NB4 (cell line): ENCODE results near the gene SEMA5A.

Experiments
- DNase-seq: peaks from one replicate; pipeline ENCODE4 v3.0.0; 2010; ENCODE audit warnings: low read depth
- H3K4me3 ChIP-seq: one replicate; pipeline ENCODE4 v1.5.1; 2011; ENCODE audit warnings: mild to moderate bottlenecking, low read depth, low read length, moderate library complexity
- CTCF ChIP-seq: IDR thresholded peaks from one replicate; pipeline ENCODE4 v1.5.1; 2012; ENCODE audit warnings: low read depth, low read length
- MAX ChIP-seq: IDR thresholded peaks from 2 replicates; pipeline ENCODE4 v1.6.1; 2011; ENCODE audit warnings: low read depth, low read length
- MYC ChIP-seq: IDR thresholded peaks from 2 replicates; pipeline ENCODE4 v1.6.1; 2011; ENCODE audit warnings: low read depth, low read length
- POLR2A ChIP-seq: IDR thresholded peaks from 2 replicates; pipeline ENCODE4 v1.6.1; 2011; ENCODE audit warnings: mild to moderate bottlenecking; ENCODE audit not compliant: insufficient read length; ENCODE audit errors: extremely low read depth

SEMA5A gene

DNA sequence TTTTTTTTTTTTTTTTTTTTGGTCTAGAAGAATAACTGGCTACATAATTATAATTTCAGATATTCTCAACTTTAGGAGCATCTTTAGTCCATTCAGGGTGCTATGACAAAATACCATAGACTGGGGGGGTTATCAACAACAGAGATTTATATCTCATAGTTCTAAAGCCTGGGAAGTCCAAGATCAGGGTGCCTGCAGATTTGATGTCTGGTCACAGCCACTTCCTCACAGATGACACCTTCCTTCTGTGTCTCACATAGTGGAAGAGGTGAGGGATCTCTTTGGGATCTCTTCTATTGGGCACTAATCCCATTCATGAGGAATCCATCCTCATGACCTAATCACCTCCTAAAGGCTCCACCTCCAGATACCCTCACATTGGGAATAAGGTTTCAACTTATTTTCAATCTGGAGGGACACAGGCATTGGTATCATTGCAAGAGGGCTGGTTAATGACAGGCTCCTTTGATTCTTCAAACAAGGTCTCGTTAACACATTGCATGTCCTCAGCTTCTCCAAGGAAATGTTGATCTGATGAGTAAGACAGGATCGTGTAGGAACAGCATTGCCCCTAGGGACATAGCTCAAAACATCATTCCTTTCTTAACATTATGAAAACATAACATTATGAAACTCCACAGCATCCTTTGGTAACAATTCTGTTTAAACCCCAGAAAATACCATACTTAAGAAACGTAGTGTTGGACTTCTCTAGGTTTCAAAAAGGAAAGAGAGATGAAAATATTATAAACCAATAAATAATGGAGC is 372.4 kb downstream of the SEMA5A start:
- TF ChIP-seq POLR2A (no peak), MYC (no peak), MAX (no peak), CTCF (no peak)
- DNase-seq: no peak
- no peak overlapping the region for H3K4me3 ChIP-seq

DNA sequence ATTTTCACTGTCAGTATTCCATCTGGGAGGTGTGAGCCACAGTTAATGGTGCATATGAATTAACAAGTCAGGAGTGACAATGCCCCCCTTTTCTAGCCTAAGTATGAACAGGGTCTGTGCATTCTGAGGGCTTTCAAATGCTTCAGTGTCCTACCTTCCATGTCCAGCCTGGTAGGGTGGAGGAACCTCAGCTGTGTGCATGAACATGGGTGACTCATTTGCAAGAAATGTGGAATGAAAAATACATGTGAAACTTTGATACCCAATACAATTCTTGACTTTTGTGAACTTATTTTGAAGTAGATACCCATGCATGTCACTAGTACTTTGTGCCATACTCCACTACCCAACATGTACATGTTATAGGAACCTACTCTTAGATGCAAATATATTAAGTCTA is 375.8 kb downstream of the SEMA5A start:
- no peak for TF ChIP-seq CTCF
- TF ChIP-seq POLR2A: no peak
- TF ChIP-seq MAX: no peak
- TF ChIP-seq MYC: no peak
- H3K4me3 ChIP-seq: no peak overlapping the region
- no peak for DNase-seq

DNA sequence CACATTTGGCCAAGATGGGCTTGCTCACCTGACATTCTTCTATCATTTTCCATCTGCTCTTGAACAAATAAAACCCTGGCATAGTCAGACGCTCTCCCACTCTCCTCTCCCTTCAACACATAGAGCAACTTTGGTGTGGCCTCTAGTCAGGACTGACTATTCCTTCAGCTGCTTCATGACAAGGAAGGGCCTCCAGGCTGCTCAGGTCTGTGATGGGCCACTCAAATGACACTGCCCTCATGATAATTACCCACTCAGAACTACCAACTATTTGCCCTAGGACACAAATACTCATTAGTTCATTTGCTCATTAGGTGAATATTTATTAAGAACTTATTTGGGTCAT is 376.3 kb downstream of the SEMA5A start:
- H3K4me3 ChIP-seq: no peak overlapping the region
- no peak for DNase-seq
- TF ChIP-seq POLR2A: no peak
- TF ChIP-seq CTCF: no peak
- no peak for TF ChIP-seq MYC
- no peak for TF ChIP-seq MAX

DNA sequence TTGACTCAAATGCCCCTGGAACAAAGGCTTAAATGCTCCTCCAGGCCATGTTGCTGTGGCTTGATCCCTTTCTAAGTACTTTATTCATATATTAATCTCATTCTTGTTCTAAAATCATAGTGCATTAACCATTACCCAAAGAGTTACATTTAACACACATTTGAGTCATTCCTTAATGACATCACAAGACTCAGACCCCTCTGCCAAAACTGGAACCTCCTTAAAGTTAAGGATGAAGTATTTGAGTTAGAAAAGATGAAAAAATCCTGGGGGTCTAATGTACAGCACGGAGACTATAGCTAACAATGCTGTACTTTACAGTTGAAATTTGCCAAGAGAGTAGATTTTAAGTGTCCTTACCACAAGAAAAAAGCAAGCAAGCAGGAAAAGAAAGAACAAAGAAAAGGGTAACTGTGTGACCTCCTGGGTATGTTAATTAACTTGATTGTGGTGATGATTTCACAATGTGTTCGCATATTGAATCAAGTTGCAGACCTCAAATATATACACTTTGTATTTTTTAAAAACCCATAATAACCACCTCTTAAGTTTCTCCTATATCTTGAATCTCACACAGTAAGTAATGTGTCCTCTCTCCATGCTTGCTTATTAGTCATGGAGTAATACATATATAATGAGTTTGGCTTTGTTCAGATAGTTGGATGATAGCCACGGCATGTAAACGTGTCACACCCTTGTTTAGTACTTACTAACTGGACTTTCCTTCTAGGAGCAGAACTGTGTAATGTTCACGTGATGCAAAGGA is 376.9 kb downstream of the SEMA5A start:
- no peak for DNase-seq
- no peak overlapping the region for H3K4me3 ChIP-seq
- TF ChIP-seq CTCF: no peak
- TF ChIP-seq POLR2A: no peak
- no peak for TF ChIP-seq MYC
- TF ChIP-seq MAX: no peak

DNA sequence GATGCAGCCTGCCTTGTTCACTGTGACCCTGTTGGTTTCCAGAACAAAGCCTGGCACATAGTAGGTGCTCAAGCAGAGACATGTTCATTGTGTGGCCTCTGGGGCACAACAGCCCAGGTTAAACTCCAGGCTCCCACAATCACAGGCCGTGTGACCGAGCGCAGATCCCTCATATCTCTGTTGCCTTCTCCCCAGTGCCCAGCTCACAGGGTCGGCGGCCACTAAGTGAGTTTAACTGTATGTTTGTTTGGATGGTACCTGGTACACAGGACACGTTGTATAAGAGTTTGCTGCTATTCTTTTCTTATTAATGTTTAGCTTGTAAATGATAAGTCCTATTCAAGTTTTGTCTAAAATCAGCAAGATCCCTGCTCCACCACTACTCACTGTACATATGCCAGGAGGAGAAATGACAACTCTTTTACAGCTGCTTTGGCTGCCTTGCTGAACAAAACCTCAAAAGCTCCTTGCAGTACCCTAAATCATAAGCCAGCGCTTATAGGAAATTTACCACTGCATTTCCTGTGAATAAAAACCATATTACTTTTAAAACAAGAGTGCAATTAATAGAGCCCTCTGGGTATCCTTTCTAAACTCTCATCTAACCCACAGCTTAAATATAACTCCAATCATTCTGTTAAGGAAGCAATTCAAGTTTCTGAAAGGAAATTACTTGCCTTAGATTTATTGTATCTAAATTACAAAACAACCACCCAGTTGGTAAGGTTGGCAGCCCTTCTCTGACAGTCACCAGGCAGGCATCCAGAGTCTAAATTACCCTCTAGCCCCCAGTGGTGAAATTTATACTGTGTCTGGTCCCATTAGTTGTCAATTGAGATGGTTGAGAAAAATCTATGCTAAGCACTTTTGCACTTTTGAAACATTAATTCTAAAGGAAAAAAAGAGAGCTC is 379.4 kb downstream of the SEMA5A start:
- no peak for DNase-seq
- H3K4me3 ChIP-seq: no peak overlapping the region
- TF ChIP-seq POLR2A (no peak), CTCF (no peak), MAX (no peak), MYC (no peak)
